WI38 (cell line): ENCODE results near the gene MON2.

Experiments used
- H3K4me3 ChIP-seq: 2 replicates; pipeline ENCODE4 v1.5.1; 2011; ENCODE audit warnings: low read depth, mild to moderate bottlenecking, control low read depth, low read length
- TF ChIP-seq, protein P1 (sequence below): IDR thresholded peaks from 2 replicates; pipeline ENCODE4 v1.5.1; 2012; ENCODE audit warnings: low read depth, mild to moderate bottlenecking, control low read depth, low read length

The MON2 gene, protein sequence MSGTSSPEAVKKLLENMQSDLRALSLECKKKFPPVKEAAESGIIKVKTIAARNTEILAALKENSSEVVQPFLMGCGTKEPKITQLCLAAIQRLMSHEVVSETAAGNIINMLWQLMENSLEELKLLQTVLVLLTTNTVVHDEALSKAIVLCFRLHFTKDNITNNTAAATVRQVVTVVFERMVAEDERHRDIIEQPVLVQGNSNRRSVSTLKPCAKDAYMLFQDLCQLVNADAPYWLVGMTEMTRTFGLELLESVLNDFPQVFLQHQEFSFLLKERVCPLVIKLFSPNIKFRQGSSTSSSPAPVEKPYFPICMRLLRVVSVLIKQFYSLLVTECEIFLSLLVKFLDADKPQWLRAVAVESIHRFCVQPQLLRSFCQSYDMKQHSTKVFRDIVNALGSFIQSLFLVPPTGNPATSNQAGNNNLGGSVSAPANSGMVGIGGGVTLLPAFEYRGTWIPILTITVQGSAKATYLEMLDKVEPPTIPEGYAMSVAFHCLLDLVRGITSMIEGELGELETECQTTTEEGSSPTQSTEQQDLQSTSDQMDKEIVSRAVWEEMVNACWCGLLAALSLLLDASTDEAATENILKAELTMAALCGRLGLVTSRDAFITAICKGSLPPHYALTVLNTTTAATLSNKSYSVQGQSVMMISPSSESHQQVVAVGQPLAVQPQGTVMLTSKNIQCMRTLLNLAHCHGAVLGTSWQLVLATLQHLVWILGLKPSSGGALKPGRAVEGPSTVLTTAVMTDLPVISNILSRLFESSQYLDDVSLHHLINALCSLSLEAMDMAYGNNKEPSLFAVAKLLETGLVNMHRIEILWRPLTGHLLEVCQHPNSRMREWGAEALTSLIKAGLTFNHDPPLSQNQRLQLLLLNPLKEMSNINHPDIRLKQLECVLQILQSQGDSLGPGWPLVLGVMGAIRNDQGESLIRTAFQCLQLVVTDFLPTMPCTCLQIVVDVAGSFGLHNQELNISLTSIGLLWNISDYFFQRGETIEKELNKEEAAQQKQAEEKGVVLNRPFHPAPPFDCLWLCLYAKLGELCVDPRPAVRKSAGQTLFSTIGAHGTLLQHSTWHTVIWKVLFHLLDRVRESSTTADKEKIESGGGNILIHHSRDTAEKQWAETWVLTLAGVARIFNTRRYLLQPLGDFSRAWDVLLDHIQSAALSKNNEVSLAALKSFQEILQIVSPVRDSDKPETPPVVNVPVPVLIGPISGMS (N-terminal part only)

DNA sequence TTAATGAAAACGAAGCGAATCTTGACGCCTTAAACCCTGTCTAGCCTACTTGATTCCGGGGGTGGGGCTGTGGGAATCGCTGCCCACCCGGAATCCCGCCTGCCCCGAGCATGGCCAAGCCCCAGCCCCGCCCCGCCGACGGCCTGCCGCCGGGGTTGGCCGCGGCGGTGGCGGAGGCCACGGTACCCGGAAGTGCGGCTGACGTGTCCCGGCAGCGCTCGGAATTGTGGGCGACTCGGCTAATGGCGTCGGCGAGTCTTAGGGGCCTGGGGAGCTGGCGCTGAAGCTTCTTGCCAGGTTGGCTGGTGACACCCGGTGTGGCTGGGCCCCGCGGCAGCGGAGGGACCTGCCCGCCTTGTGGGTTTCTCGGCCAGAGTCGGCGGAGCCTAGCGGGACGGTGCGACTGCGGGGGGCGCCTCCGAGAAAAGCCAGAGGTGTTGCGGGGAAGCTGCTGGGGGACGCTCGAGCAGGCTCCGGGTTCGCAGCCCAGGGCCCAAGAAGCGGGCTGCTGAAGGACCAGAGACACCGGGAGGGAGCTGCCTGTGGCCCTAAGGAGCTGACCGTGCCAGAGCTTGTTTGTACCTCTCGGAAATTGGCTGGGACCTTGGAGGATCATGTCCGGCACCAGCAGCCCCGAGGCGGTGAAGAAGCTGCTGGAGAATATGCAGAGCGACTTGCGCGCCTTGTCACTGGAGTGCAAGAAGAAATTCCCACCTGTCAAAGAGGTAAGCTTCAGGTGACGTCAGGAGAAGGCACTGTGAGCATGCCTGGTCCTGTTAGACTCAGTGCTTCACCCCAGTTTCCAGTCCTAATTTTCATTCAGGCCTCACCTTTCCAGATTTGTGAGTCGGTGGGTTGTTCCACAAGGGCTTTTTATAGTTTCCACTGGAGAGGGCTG, at the start of gene MON2:
MON2 (plus strand) TSS at position 233 of the 898 bp plus-strand sequence; CDS start at position 615, 382 bp downstream.
- TF ChIP-seq, protein P1, sequence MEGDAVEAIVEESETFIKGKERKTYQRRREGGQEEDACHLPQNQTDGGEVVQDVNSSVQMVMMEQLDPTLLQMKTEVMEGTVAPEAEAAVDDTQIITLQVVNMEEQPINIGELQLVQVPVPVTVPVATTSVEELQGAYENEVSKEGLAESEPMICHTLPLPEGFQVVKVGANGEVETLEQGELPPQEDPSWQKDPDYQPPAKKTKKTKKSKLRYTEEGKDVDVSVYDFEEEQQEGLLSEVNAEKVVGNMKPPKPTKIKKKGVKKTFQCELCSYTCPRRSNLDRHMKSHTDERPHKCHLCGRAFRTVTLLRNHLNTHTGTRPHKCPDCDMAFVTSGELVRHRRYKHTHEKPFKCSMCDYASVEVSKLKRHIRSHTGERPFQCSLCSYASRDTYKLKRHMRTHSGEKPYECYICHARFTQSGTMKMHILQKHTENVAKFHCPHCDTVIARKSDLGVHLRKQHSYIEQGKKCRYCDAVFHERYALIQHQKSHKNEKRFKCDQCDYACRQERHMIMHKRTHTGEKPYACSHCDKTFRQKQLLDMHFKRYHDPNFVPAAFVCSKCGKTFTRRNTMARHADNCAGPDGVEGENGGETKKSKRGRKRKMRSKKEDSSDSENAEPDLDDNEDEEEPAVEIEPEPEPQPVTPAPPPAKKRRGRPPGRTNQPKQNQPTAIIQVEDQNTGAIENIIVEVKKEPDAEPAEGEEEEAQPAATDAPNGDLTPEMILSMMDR = no peak
- peak within 1 kb of the TSS; percentile 86 for H3K4me3 ChIP-seq

DNA sequence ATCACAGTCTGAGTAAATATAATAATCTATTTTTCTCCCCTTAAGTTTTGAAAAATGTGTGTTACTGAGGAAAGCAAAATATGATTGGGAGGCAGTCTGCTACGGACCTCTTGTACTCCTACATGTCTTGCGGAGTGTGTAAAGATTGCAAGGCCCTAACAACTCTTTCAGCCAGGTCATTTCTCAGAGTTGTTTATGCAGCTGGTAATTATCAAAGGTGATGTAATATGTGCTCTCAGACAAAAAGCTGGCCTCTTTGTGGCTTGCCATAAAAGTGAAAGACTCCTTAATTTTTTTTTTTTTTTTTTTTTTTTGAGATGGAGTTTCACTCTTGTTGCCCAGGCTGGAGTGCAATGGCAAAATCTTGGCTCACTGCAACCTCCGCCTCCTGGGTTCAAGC, 40.5 kb upstream of the MON2 start:
- TF ChIP-seq, protein P1 = no peak
- H3K4me3 ChIP-seq = no peak overlapping the region

DNA sequence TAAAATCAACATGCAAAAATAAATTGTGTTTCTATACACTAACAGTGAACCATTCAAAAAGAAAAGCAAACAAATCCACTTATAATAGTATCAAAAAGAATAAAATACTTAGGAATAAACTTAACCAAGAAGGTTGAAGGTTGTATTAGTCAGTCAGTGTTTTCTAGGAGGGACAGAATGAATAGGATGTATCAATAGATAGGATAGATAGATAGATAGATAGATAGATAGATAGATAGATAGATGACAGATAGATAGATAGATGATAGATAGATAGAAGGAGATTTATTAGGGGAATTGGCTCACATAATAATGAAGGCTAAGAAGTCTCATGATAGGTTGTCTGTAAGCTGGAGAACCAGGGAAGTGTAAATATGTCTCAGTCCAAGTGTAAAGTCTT, 37.2 kb upstream of the MON2 start:
- no peak overlapping the region for H3K4me3 ChIP-seq
- TF ChIP-seq, protein P1 = no peak

DNA sequence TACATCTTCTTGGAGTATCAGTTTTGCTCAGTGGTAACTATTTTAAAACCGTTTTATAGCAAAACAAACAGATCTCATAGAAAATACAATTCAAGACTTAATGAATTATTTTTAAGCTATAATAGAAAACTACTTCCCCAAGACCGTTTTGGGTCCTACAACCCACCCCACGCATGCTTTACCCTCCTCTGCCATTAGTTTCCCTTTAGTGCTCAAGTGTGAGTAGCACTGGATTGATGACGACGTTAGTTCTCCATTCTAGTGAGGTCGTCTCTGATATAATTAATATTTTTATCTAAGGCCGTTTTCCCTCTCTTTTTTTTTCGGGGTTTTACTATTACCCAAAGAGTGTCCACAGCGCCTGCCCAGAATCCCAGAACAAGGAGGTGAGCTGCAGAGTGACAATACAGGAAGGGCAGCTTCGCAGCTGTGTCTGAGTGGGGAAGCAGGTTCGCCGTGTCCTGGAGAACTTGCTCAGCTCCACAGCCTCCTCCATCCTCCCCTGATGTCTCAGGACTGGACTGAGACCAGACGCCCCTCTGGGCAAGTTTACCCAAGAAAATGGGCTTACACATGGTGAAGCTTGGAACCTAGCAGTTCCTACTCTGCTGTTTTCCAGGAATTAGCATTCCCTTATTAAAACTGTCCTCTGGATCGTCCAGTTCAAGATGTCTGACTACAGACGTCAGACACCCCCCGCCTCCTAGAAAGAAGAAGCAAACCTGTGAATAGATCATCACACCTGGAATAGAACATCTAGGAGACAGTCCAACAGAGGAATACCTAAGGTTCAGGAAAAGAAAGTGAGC, 31.9 kb upstream of the MON2 start:
- H3K4me3 ChIP-seq = peak overlapping the region; percentile 55
- TF ChIP-seq, protein P1 = no peak

DNA sequence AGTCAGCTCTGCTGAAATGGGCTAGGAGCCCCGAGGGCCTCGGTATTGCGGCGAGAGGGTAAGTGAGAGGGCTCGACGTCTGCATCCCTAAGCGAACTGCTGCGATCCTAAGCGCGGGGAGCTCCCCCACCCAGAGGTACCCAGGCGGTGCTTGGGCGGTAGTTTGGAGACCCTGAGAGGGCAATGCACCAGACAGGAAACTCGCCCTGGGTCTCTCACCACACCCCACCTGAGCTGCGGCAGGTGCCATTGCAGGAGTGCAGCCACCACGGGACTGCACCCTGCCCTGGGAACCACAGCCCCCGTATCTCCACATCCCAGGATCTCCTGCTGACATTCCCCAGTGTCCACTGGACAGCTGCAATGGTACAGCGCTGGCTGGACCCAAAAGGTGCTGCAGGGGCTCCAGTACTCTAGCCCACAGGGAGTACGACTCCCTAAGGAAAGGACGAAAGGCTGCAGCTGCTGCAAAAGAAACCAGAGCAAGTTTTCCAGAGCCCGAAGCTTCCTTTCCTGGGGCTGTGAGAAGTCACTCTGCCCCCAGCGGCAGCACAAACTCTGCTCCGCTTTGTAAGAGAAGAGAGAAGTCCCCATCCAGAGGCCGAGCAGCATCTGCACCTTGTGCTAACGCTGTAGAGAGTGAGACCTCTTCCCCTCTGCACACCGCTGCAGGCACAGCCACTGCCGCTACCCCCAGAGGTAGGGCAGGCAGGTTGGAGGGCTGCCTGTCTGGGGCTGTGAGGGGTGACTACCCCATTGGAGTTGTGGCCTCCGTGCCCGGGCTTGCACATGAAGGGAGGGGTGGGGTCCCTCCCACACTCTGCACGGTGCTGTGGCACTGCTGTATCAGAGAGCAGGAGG, 31.1 kb upstream of the MON2 start:
- TF ChIP-seq, protein P1 = peak; percentile 40
- peak overlapping the region; percentile 55 for H3K4me3 ChIP-seq
